ENCODE data around the gene C12orf42. TPM values are rescaled to one million over a fixed set of nuclear protein-coding genes. Genes with fewer than 3 reads are reported as not detected.

Gene C12orf42
- total RNA-seq, 3 donors from 2014 or later (not counting 1 experiment from before 2014, with no cell fraction given): 1.3 to 1.7 (median 1.6) TPM

GRCh38 chr12:103303484-103303883 is 192.3 kb downstream of the C12orf42 start:
- no peaks in the 10 kb centered on the region for H3K9me3 Mint-ChIP-seq
- no peak overlapping the region for H3K27ac Mint-ChIP-seq
- no peak for ATAC-seq
- no peak for DNase-seq
- Histone ChIP-seq H3K36me3 (ENCODE audit: control insufficient read depth, insufficient read depth, low read length) (no peaks in the 10 kb centered on the region), H3K4me1 (ENCODE audit: control insufficient read depth, insufficient read depth, low read length) (no peaks in the 10 kb centered on the region), H3K9me3 (ENCODE audit: control insufficient read depth, insufficient read depth, low read length) (no peaks in the 10 kb centered on the region), H3K27me3 (ENCODE audit: control insufficient read depth, insufficient read depth, low read length) (no peaks in the 10 kb centered on the region), H3K27ac (ENCODE audit: low read length) (no peak overlapping the region), H3K4me3 (ENCODE audit: low read length) (no peak overlapping the region)
- TF ChIP-seq, protein P1, sequence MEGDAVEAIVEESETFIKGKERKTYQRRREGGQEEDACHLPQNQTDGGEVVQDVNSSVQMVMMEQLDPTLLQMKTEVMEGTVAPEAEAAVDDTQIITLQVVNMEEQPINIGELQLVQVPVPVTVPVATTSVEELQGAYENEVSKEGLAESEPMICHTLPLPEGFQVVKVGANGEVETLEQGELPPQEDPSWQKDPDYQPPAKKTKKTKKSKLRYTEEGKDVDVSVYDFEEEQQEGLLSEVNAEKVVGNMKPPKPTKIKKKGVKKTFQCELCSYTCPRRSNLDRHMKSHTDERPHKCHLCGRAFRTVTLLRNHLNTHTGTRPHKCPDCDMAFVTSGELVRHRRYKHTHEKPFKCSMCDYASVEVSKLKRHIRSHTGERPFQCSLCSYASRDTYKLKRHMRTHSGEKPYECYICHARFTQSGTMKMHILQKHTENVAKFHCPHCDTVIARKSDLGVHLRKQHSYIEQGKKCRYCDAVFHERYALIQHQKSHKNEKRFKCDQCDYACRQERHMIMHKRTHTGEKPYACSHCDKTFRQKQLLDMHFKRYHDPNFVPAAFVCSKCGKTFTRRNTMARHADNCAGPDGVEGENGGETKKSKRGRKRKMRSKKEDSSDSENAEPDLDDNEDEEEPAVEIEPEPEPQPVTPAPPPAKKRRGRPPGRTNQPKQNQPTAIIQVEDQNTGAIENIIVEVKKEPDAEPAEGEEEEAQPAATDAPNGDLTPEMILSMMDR (IDR thresholded peaks at IDR 0.05): no peak
- 89% methylated on average over 2 of the region's 2 CpGs for WGBS (ENCODE audit: insufficient coverage)
- intact Hi-C loops (cut with micrococcal nuclease): no loop called here
- H3K27me3 Mint-ChIP-seq (ENCODE audit: low read depth in 2 of 2): peaks cover 5 to 15% of the 10 kb centered on the region in 2 donors
- no peak overlapping the region for H3K4me3 Mint-ChIP-seq
- H3K36me3 Mint-ChIP-seq: no peaks in the 10 kb centered on the region
- H3K4me1 Mint-ChIP-seq: no peaks in the 10 kb centered on the region

DNA sequence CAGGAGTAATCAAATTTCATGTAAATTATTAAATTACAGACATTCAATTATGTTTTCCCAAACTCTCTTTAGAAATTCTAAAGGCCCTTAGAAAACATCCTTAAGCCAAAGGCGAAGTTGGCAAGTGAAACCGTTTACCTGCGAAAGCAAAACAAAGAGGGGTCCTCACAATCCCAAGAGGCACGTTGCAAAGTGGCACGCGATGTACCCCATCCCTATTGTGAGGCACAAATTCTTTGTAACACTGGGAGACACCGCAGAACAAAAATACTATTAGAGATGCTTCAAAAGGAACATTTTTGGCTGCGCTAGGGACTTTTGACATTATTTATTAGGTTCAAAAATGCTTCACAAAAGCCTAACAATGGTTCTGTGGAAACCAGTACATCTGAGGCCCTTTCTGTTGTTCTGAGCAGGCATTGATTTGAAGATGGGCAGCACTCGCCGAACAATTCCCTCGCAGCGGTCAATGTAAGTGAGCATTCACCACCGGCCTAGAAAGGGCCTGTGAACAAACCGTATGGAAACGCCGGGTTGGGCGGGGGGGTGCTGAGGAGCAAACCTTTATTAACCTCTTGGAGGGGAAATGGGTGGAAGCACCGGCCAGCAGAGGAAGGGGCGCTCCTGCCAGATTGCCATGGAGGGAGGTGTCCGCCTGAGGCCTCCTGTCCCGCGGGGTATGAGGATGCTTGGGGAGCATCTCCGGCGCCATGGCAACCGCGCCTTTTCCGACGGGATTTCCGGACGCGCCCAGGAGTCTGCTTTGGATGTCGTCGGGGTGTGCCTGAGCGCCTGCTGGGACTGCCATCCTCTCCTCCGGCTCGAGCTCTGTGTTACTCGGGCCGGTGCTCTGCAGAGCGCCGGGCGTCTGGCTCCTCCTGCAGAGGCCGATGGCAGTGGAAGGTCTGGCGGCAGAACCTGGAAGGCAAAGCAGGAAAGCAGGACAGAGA is 193.9 kb downstream of the C12orf42 start:
- no peak for ATAC-seq
- TF ChIP-seq, protein P1 (IDR thresholded peaks at IDR 0.05): no peak
- intact Hi-C loops (cut with micrococcal nuclease): no loop called here

GRCh38 chr12:103288016-103288415 is 207.8 kb downstream of the C12orf42 start:
- Mint-ChIP-seq H3K4me1 (no peaks in the 10 kb centered on the region), H3K9me3 (peaks cover 0 to 10% of the 10 kb centered on the region in 2 donors), H3K27ac (no peak overlapping the region), H3K4me3 (no peak overlapping the region), H3K27me3 (ENCODE audit: low read depth in 2 of 2) (no peaks in the 10 kb centered on the region), H3K36me3 (no peaks in the 10 kb centered on the region)
- H3K27ac ChIP-seq (ENCODE audit: low read length): no peak overlapping the region
- H3K4me1 ChIP-seq (ENCODE audit: control insufficient read depth, insufficient read depth, low read length): no peaks in the 10 kb centered on the region
- intact Hi-C loops (cut with micrococcal nuclease): no loop called here
- TF ChIP-seq, protein P1 (IDR thresholded peaks at IDR 0.05): no peak
- no peaks in the 10 kb centered on the region for H3K9me3 ChIP-seq (ENCODE audit: control insufficient read depth, insufficient read depth, low read length)
- 65% methylated on average over 3 of the region's 3 CpGs for WGBS (ENCODE audit: insufficient coverage)
- no peak overlapping the region for H3K4me3 ChIP-seq (ENCODE audit: low read length)
- DNase-seq (no peak), ATAC-seq (no peak)
- H3K27me3 ChIP-seq (ENCODE audit: control insufficient read depth, insufficient read depth, low read length): no peaks in the 10 kb centered on the region
- H3K36me3 ChIP-seq (ENCODE audit: control insufficient read depth, insufficient read depth, low read length): no peaks in the 10 kb centered on the region

More for the DNA sequence above, 193.9 kb downstream of the C12orf42 start:
- Mint-ChIP-seq H3K4me3 (no peak overlapping the region), H3K27me3 (ENCODE audit: low read depth in 2 of 2) (peaks cover 5 to 15% of the 10 kb centered on the region in 2 donors), H3K9me3 (no peaks in the 10 kb centered on the region), H3K36me3 (no peaks in the 10 kb centered on the region), H3K27ac (no peak overlapping the region), H3K4me1 (no peaks in the 10 kb centered on the region)
- DNase-seq: no peak
- Histone ChIP-seq H3K27me3 (ENCODE audit: control insufficient read depth, insufficient read depth, low read length) (no peaks in the 10 kb centered on the region), H3K36me3 (ENCODE audit: control insufficient read depth, insufficient read depth, low read length) (no peaks in the 10 kb centered on the region), H3K9me3 (ENCODE audit: control insufficient read depth, insufficient read depth, low read length) (no peaks in the 10 kb centered on the region), H3K27ac (ENCODE audit: low read length) (no peak overlapping the region), H3K4me1 (ENCODE audit: control insufficient read depth, insufficient read depth, low read length) (no peaks in the 10 kb centered on the region), H3K4me3 (ENCODE audit: low read length) (no peak overlapping the region)
- 24% methylated on average over 43 of the region's 43 CpGs for WGBS (ENCODE audit: insufficient coverage)
